Muscle layer of duodenum (tissue), 2 donors: Measurements from ENCODE around the gene PHLPP1.

Source experiments
- H3K27ac ChIP-seq: one replicate; pipeline ENCODE4 v1.7.0; 2013; ENCODE audit warnings: mild to moderate bottlenecking, low read length
- H3K27me3 ChIP-seq: one replicate; pipeline ENCODE4 v1.7.0; 2013; ENCODE audit warnings: low read depth, mild to moderate bottlenecking, control low read depth, low read length
- H3K36me3 ChIP-seq, 2 donors: one replicate each; pipeline ENCODE4 v1.7.0; 2013; ENCODE audit warnings: low read length in 2 of 2, control low read depth in 1 of 2, mild to moderate bottlenecking in 1 of 2; ENCODE audit not compliant: insufficient read depth in 2 of 2, control insufficient read depth in 1 of 2
- H3K4me1 ChIP-seq, 2 donors: one replicate each; pipeline ENCODE4 v1.7.0; 2013; ENCODE audit warnings: low read length in 2 of 2, mild to moderate bottlenecking in 2 of 2, control low read depth in 1 of 2, moderate library complexity in 1 of 2; ENCODE audit not compliant: insufficient read depth in 2 of 2, control insufficient read depth in 1 of 2
- H3K4me3 ChIP-seq, 2 donors: one replicate each; pipeline ENCODE4 v1.7.0; 2013; ENCODE audit warnings: low read length in 2 of 2, low read depth in 1 of 2, mild to moderate bottlenecking in 1 of 2
- H3K9me3 ChIP-seq, 2 donors: one replicate each; pipeline ENCODE4 v1.7.0; 2013; ENCODE audit warnings: low read length in 2 of 2, control low read depth in 1 of 2, mild to moderate bottlenecking in 1 of 2; ENCODE audit not compliant: control insufficient read depth in 1 of 2
- donor health status: healthy.

The PHLPP1 gene

GRCh38 chr18:62938006-62938405 is 222.7 kb downstream of the PHLPP1 start:
- H3K4me1 ChIP-seq: peaks cover 6 to 19% of the 10 kb centered on the region in 2 donors
- H3K4me3 ChIP-seq: no peak overlapping the region
- H3K27ac ChIP-seq: no peak overlapping the region
- no peaks in the 10 kb centered on the region for H3K36me3 ChIP-seq
- no peaks in the 10 kb centered on the region for H3K27me3 ChIP-seq
- H3K9me3 ChIP-seq: no peaks in the 10 kb centered on the region

- Histone ChIP-seq H3K4me3 (no peak overlapping the region), H3K36me3 (no peaks in the 10 kb centered on the region), H3K9me3 (no peaks in the 10 kb centered on the region), H3K27me3 (no peaks in the 10 kb centered on the region), H3K27ac (no peak overlapping the region), H3K4me1 (peaks cover 6 to 19% of the 10 kb centered on the region in 2 donors)
Observed at GRCh38 chr18:62938487-62938886, 223.1 kb downstream of the PHLPP1 start.

- Histone ChIP-seq H3K27me3 (no peaks in the 10 kb centered on the region), H3K4me3 (no peak overlapping the region), H3K27ac (no peak overlapping the region)
Observed at GRCh38 chr18:62939433-62939832, 224.1 kb downstream of the PHLPP1 start.

GRCh38 chr18:62939926-62940325 is 224.6 kb downstream of the PHLPP1 start:
- Histone ChIP-seq H3K27ac (no peak overlapping the region), H3K4me3 (no peak overlapping the region), H3K9me3 (no peaks in the 10 kb centered on the region), H3K4me1 (peaks cover 6 to 19% of the 10 kb centered on the region in 2 donors), H3K36me3 (peaks cover 0 to under 1% of the 10 kb centered on the region in 2 donors), H3K27me3 (no peaks in the 10 kb centered on the region)

More at GRCh38 chr18:62939433-62939832, 224.1 kb downstream of the PHLPP1 start:
- Histone ChIP-seq H3K9me3 (no peaks in the 10 kb centered on the region), H3K4me1 (peaks cover 6 to 19% of the 10 kb centered on the region in 2 donors), H3K36me3 (no peaks in the 10 kb centered on the region)

GRCh38 chr18:62942578-62942977 is 227.2 kb downstream of the PHLPP1 start:
- H3K4me3 ChIP-seq: no peak overlapping the region
- H3K27ac ChIP-seq: no peak overlapping the region
- H3K36me3 ChIP-seq: peaks cover 8 to 12% of the 10 kb centered on the region in 2 donors
- peaks cover 6 to 11% of the 10 kb centered on the region in 2 donors for H3K4me1 ChIP-seq
- no peaks in the 10 kb centered on the region for H3K27me3 ChIP-seq
- H3K9me3 ChIP-seq: no peaks in the 10 kb centered on the region

GRCh38 chr18:62944454-62944853 is 229.1 kb downstream of the PHLPP1 start:
- H3K4me1 ChIP-seq: peaks cover 0 to 6% of the 10 kb centered on the region in 2 donors
- no peak overlapping the region for H3K27ac ChIP-seq
- peaks cover 8 to 12% of the 10 kb centered on the region in 2 donors for H3K36me3 ChIP-seq
- H3K27me3 ChIP-seq: no peaks in the 10 kb centered on the region
- no peak overlapping the region for H3K4me3 ChIP-seq
- no peaks in the 10 kb centered on the region for H3K9me3 ChIP-seq

GRCh38 chr18:62948788-62949187 is 233.4 kb downstream of the PHLPP1 start:
- Histone ChIP-seq H3K27ac (no peak overlapping the region), H3K9me3 (no peaks in the 10 kb centered on the region), H3K4me3 (no peak overlapping the region), H3K36me3 (peaks cover 8 to 12% of the 10 kb centered on the region in 2 donors), H3K27me3 (no peaks in the 10 kb centered on the region), H3K4me1 (no peaks in the 10 kb centered on the region)

GRCh38 chr18:62950246-62950645 is 234.9 kb downstream of the PHLPP1 start:
- Histone ChIP-seq H3K27ac (no peak overlapping the region), H3K36me3 (peaks cover 5 to 13% of the 10 kb centered on the region in 2 donors), H3K9me3 (no peaks in the 10 kb centered on the region), H3K4me1 (no peaks in the 10 kb centered on the region), H3K27me3 (no peaks in the 10 kb centered on the region), H3K4me3 (no peak overlapping the region)

- Histone ChIP-seq H3K4me1 (no peaks in the 10 kb centered on the region), H3K27me3 (no peaks in the 10 kb centered on the region), H3K9me3 (no peaks in the 10 kb centered on the region), H3K36me3 (peaks cover 0 to 7% of the 10 kb centered on the region in 2 donors), H3K4me3 (no peak overlapping the region), H3K27ac (no peak overlapping the region)
Observed at GRCh38 chr18:62952807-62953206, 237.5 kb downstream of the PHLPP1 start.

GRCh38 chr18:62953663-62954062 is 238.3 kb downstream of the PHLPP1 start:
- H3K27ac ChIP-seq: no peak overlapping the region

GRCh38 chr18:62954366-62954765 is 239.0 kb downstream of the PHLPP1 start:
- no peaks in the 10 kb centered on the region for H3K27me3 ChIP-seq
- H3K9me3 ChIP-seq: no peaks in the 10 kb centered on the region
- H3K4me3 ChIP-seq: no peak overlapping the region
- no peaks in the 10 kb centered on the region for H3K4me1 ChIP-seq
- H3K27ac ChIP-seq: no peak overlapping the region
- peaks cover 0 to 7% of the 10 kb centered on the region in 2 donors for H3K36me3 ChIP-seq

More at GRCh38 chr18:62953663-62954062, 238.3 kb downstream of the PHLPP1 start:
- Histone ChIP-seq H3K27me3 (no peaks in the 10 kb centered on the region), H3K9me3 (no peaks in the 10 kb centered on the region), H3K36me3 (peaks cover 0 to 7% of the 10 kb centered on the region in 2 donors), H3K4me3 (no peak overlapping the region), H3K4me1 (no peaks in the 10 kb centered on the region)

- H3K4me3 ChIP-seq: no peak overlapping the region
- H3K36me3 ChIP-seq: peaks cover 0 to 7% of the 10 kb centered on the region in 2 donors
- H3K4me1 ChIP-seq: no peaks in the 10 kb centered on the region
- H3K27me3 ChIP-seq: no peaks in the 10 kb centered on the region
- H3K9me3 ChIP-seq: no peaks in the 10 kb centered on the region
- H3K27ac ChIP-seq: no peak overlapping the region
Observed at GRCh38 chr18:62957885-62958472, 242.6 kb downstream of the PHLPP1 start.
